Prostate gland (tissue), 2 donors: ENCODE measurements around the gene ALKBH3. TPM values are rescaled to one million over a fixed set of nuclear protein-coding genes. Genes with fewer than 3 reads are reported as not detected.
A peak's percentile ranks its signal among the peaks of the same experiment; 100 is the strongest.

Experiments used
- DNase-seq: peaks from one replicate; pipeline ENCODE4 v3.0.0-alpha.2; 2019; ENCODE audit warnings: low spot score
- H3K27ac ChIP-seq, 2 donors: fragments of 200-600 bp; sonication (generic); 2 replicates each; pipeline ENCODE4 v1.5.1; 2017 to 2019
- H3K27me3 ChIP-seq: fragments of 200-600 bp; sonication (generic); replicated peaks from 2 replicates; pipeline ENCODE4 v1.5.1; 2019; ENCODE audit not compliant: insufficient read depth
- H3K36me3 ChIP-seq, 2 donors: fragments of 200-600 bp; sonication (generic); 1 replicate in 1 of 2; 2 replicates in 1 of 2; pipeline versions ENCODE4 v1.5.1 to v1.8.1; 2017 to 2019
- H3K4me1 ChIP-seq: fragments of 200-600 bp; sonication (generic); replicated peaks from 2 replicates; pipeline ENCODE4 v1.5.1; 2019
- H3K4me3 ChIP-seq, 2 donors: fragments of 200-600 bp; sonication (generic); 2 replicates each; pipeline ENCODE4 v1.5.1; 2017 to 2019
- H3K9me3 ChIP-seq: fragments of 200-600 bp; sonication (generic); 2 replicates; pipeline ENCODE4 v1.5.1; 2017
- POLR2A ChIP-seq: fragments of 450-650 bp; IDR thresholded peaks from one replicate; pipeline ENCODE4 v1.6.1; 2016; ENCODE audit warnings: antibody characterized with exemption, mild to moderate bottlenecking
- POLR2AphosphoS5 ChIP-seq: sonication (generic); formaldehyde crosslinking; IDR thresholded peaks from one replicate; pipeline ENCODE4 v1.6.1; 2017; ENCODE audit warnings: antibody characterized with exemption
- WGBS: methylation state at CpG from one replicate; pipeline ENCODE4 v1.1.5; 2018; 5-methylcytosine and 5-hydroxymethylcytosine counted together
- intact Hi-C: fragments of 100-400 bp; cut with DNase I; formaldehyde crosslinking; loops from one replicate; pipeline ENCODE4 v1.14.2; 2022
- total RNA-seq, 2 donors: library from RNA; depleted of rRNA; stranded (reverse); fragments of >200 nt; gene quantifications; one replicate each; pipeline ENCODE4 v1.1.0, GENCODE V29; 2016
- TF ChIP-seq, protein P1 (sequence below), 4 experiments: fragments of 200-600 bp in 2 of 4; fragments of 450-650 bp in 2 of 4; sonication (generic) in 2 of 4; IDR thresholded peaks; 1 replicate in 3 of 4; 2 replicates in 1 of 4; pipeline ENCODE4 v1.5.1; 2016 to 2019; ENCODE audit warnings: antibody characterized with exemption in 4 of 4, mild to moderate bottlenecking in 2 of 4, moderate library complexity in 2 of 4

ALKBH3 gene
- total RNA-seq, 2 donors from 2014 or later: 37.6 to 55.7 TPM

GRCh38 chr11:43835104-43835503 is 45.5 kb upstream of the ALKBH3 start:
- no peaks in the 10 kb centered on the region for H3K36me3 ChIP-seq
- intact Hi-C loops: no loop called here
- 68% methylated on average over 7 of the region's 7 CpGs for WGBS
- TF ChIP-seq, protein P1, sequence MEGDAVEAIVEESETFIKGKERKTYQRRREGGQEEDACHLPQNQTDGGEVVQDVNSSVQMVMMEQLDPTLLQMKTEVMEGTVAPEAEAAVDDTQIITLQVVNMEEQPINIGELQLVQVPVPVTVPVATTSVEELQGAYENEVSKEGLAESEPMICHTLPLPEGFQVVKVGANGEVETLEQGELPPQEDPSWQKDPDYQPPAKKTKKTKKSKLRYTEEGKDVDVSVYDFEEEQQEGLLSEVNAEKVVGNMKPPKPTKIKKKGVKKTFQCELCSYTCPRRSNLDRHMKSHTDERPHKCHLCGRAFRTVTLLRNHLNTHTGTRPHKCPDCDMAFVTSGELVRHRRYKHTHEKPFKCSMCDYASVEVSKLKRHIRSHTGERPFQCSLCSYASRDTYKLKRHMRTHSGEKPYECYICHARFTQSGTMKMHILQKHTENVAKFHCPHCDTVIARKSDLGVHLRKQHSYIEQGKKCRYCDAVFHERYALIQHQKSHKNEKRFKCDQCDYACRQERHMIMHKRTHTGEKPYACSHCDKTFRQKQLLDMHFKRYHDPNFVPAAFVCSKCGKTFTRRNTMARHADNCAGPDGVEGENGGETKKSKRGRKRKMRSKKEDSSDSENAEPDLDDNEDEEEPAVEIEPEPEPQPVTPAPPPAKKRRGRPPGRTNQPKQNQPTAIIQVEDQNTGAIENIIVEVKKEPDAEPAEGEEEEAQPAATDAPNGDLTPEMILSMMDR (IDR thresholded peaks at IDR 0.05): no peak
- TF ChIP-seq POLR2A: no peak
- TF ChIP-seq POLR2AphosphoS5: no peak
- no peak overlapping the region for H3K4me3 ChIP-seq
- DNase-seq: peak; percentile 19
- peak overlapping the region in 1 of 2 donors; percentile 22 for H3K27ac ChIP-seq
- no peaks in the 10 kb centered on the region for H3K27me3 ChIP-seq
- H3K4me1 ChIP-seq: no peaks in the 10 kb centered on the region
- no peaks in the 10 kb centered on the region for H3K9me3 ChIP-seq

GRCh38 chr11:43837879-43838278 is 42.8 kb upstream of the ALKBH3 start:
- 74% methylated on average over 4 of the region's 4 CpGs for WGBS
- no peaks in the 10 kb centered on the region for H3K36me3 ChIP-seq
- H3K27ac ChIP-seq: no peak overlapping the region
- H3K4me1 ChIP-seq: no peaks in the 10 kb centered on the region
- intact Hi-C loops: no loop called here
- H3K9me3 ChIP-seq: no peaks in the 10 kb centered on the region
- no peak overlapping the region for H3K4me3 ChIP-seq
- H3K27me3 ChIP-seq: no peaks in the 10 kb centered on the region
- TF ChIP-seq, protein P1 (IDR thresholded peaks at IDR 0.05): no peak
- no peak for TF ChIP-seq POLR2A
- TF ChIP-seq POLR2AphosphoS5: no peak
- no peak for DNase-seq

GRCh38 chr11:43842021-43842420 is 38.6 kb upstream of the ALKBH3 start:
- DNase-seq: no peak
- no peaks in the 10 kb centered on the region for H3K9me3 ChIP-seq
- H3K27me3 ChIP-seq: no peaks in the 10 kb centered on the region
- H3K4me1 ChIP-seq: no peaks in the 10 kb centered on the region
- H3K4me3 ChIP-seq: no peak overlapping the region
- TF ChIP-seq POLR2AphosphoS5 (no peak), POLR2A (no peak)
- TF ChIP-seq, protein P1 (IDR thresholded peaks at IDR 0.05): no peak
- WGBS: 65% methylated on average over 1 of the region's 1 CpG
- intact Hi-C loops: no loop called here
- no peaks in the 10 kb centered on the region for H3K36me3 ChIP-seq
- H3K27ac ChIP-seq: no peak overlapping the region

GRCh38 chr11:43845816-43846215 is 34.8 kb upstream of the ALKBH3 start:
- H3K9me3 ChIP-seq: no peaks in the 10 kb centered on the region
- H3K4me1 ChIP-seq: no peaks in the 10 kb centered on the region
- no peak for TF ChIP-seq POLR2AphosphoS5
- TF ChIP-seq POLR2A: no peak
- TF ChIP-seq, protein P1 (IDR thresholded peaks at IDR 0.05): no peak
- no peaks in the 10 kb centered on the region for H3K27me3 ChIP-seq
- no peak overlapping the region for H3K27ac ChIP-seq
- no peak overlapping the region for H3K4me3 ChIP-seq
- intact Hi-C loops: no loop called here
- DNase-seq: no peak
- H3K36me3 ChIP-seq: no peaks in the 10 kb centered on the region
- WGBS: 97% methylated on average over 3 of the region's 3 CpGs

DNA sequence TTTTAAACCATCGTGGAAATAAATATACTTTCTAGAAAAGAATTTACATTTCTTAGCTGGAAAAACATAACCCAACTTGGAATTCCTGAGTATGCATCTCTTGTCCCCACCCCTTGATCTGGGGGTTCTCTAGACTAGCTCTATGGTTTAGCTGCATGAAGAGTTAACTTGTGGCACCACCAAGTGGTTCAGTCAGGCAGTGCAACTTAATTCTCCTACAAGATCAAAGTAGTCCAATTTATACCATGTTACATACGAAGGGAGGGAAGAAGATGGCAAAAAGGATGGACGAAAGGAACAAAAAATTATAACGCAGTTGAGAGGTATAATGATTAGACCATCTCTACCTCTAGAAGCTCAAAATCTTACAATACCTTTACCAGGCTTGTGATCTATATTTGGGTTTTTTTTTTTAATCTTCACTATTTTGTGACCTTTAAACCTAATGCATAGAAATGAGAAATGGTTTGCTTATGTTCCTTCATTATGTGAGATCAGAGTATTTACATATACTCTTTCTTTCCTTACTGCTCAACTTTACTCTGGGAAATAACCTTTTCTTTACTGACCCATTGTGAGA is 28.5 kb upstream of the ALKBH3 start:
- no peaks in the 10 kb centered on the region for H3K36me3 ChIP-seq
- DNase-seq: no peak
- intact Hi-C loops: no loop called here
- H3K4me3 ChIP-seq: no peak overlapping the region
- 36% methylated on average over 4 of the region's 4 CpGs for WGBS
- no peak overlapping the region for H3K27ac ChIP-seq
- H3K4me1 ChIP-seq: no peaks in the 10 kb centered on the region
- no peak for TF ChIP-seq POLR2A
- TF ChIP-seq, protein P1 (IDR thresholded peaks at IDR 0.05): peak in 3 of 4 experiments; percentile 44 to 64 (median 61)
- H3K27me3 ChIP-seq: no peaks in the 10 kb centered on the region
- no peaks in the 10 kb centered on the region for H3K9me3 ChIP-seq
